ENCODE measurements around the gene ZNF575. TPM values are rescaled to one million over a fixed set of nuclear protein-coding genes. Genes with fewer than 3 reads are reported as not detected.

Gene ZNF575
- total RNA-seq, 4 donors from 2014 or later = 0.66 to 0.97 (median 0.82) TPM

DNA sequence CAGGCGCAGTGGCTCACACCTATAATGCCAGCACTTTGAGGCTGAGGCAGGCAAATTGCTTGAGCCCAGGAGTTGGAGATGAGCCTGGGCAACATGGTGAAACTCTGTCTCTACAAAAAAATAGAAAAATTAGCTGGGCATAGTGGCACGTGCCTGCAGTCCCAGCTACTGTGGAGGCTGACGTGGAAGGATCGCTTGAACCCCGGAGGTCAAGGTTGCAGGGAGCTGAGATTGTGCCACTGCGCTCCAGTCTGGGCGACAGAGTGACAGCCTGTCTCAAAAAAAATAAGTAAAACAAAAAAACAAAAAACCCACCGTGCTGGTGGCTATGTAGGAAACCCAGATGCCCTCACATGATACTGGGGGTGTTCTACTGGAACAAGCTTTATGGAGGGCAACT is 44.8 kb upstream of the ZNF575 start:
- Histone ChIP-seq H3K9me3 (no peaks in the 10 kb centered on the region), H3K4me3 (no peak overlapping the region), H3K4me1 (no peaks in the 10 kb centered on the region), H3K36me3 (peaks cover 0 to 23% (median 0%) of the 10 kb centered on the region in 4 donors), H3K27ac (replicated peaks in 1 of 4) (no peak overlapping the region), H3K27me3 (no peaks in the 10 kb centered on the region)
- DNase-seq (ENCODE audit: extremely low spot score) = no peak
- WGBS = 91% methylated on average over 8 of the region's 8 CpGs
- intact Hi-C loops (cut with DNase I) = no loop called here
- no peak for TF ChIP-seq POLR2A (IDR thresholded peaks at IDR 0.05; ENCODE audit: low read depth)
- no peak for TF ChIP-seq CTCF (IDR thresholded peaks at IDR 0.05)
- TF ChIP-seq EP300 (IDR thresholded peaks at IDR 0.05) = no peak
- no peak for TF ChIP-seq POLR2AphosphoS5 (IDR thresholded peaks at IDR 0.05)

GRCh38 chr19:43489310-43489709 is 43.7 kb upstream of the ZNF575 start:
- no peak for TF ChIP-seq EP300 (IDR thresholded peaks at IDR 0.05)
- no peak for TF ChIP-seq CTCF (IDR thresholded peaks at IDR 0.05)
- TF ChIP-seq POLR2A (IDR thresholded peaks at IDR 0.05; ENCODE audit: low read depth) = no peak
- no peak for TF ChIP-seq POLR2AphosphoS5 (IDR thresholded peaks at IDR 0.05)
- WGBS = 66% methylated on average over 5 of the region's 5 CpGs
- intact Hi-C loops (cut with DNase I) = no loop called here

GRCh38 chr19:43489979-43490599 is 42.9 kb upstream of the ZNF575 start:
- 91% methylated on average over 7 of the region's 7 CpGs for WGBS
- H3K27ac ChIP-seq (replicated peaks in 1 of 4) = no peak overlapping the region
- peaks cover 1 to 36% (median 8%) of the 10 kb centered on the region in 4 donors for H3K36me3 ChIP-seq
- H3K9me3 ChIP-seq = no peaks in the 10 kb centered on the region
- no peak for DNase-seq (ENCODE audit: extremely low spot score)
- no peaks in the 10 kb centered on the region for H3K27me3 ChIP-seq
- H3K4me3 ChIP-seq = no peak overlapping the region
- no peaks in the 10 kb centered on the region for H3K4me1 ChIP-seq
- intact Hi-C loops (cut with DNase I) = no loop called here
- TF ChIP-seq EP300 (IDR thresholded peaks at IDR 0.05) (no peak), POLR2AphosphoS5 (IDR thresholded peaks at IDR 0.05) (no peak), POLR2A (IDR thresholded peaks at IDR 0.05; ENCODE audit: low read depth) (no peak), CTCF (IDR thresholded peaks at IDR 0.05) (no peak)

More at GRCh38 chr19:43489310-43489709, 43.7 kb upstream of the ZNF575 start:
- no peak overlapping the region for H3K27ac ChIP-seq (replicated peaks in 1 of 4)
- DNase-seq (ENCODE audit: extremely low spot score) = no peak
- no peaks in the 10 kb centered on the region for H3K27me3 ChIP-seq
- no peak overlapping the region for H3K4me3 ChIP-seq
- H3K9me3 ChIP-seq = no peaks in the 10 kb centered on the region
- H3K4me1 ChIP-seq = no peaks in the 10 kb centered on the region
- H3K36me3 ChIP-seq = peaks cover 0 to 29% (median 2%) of the 10 kb centered on the region in 4 donors

DNA sequence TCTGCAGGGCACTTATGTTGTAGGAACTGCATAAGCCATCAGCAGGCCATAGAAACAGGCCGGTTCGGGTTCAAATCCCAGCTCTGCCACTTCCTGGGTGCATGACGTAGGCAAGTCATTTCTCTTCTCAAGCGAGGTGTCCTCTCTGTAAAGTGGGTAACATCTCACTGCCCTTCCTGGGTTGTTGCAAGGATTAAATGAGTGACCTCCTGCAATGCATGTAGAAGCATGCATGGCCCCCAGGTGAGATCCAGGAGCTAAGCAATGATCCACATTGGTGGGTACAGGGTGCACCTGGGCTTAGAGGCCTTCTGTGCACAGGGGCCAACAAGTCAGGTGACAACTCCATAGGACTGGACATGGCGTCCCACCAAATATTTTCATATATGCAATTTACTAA is 42.2 kb upstream of the ZNF575 start:
- Histone ChIP-seq H3K4me1 (no peaks in the 10 kb centered on the region), H3K9me3 (no peaks in the 10 kb centered on the region), H3K36me3 (peaks cover 7 to 41% (median 15%) of the 10 kb centered on the region in 4 donors), H3K27ac (replicated peaks in 1 of 4) (no peak overlapping the region), H3K4me3 (no peak overlapping the region), H3K27me3 (no peaks in the 10 kb centered on the region)
- WGBS = 90% methylated on average over 2 of the region's 5 CpGs
- no peak for TF ChIP-seq POLR2AphosphoS5 (IDR thresholded peaks at IDR 0.05)
- no peak for TF ChIP-seq EP300 (IDR thresholded peaks at IDR 0.05)
- no peak for TF ChIP-seq CTCF (IDR thresholded peaks at IDR 0.05)
- no peak for TF ChIP-seq POLR2A (IDR thresholded peaks at IDR 0.05; ENCODE audit: low read depth)
- no peak for DNase-seq (ENCODE audit: extremely low spot score)
- intact Hi-C loops (cut with DNase I) = no loop called here

DNA sequence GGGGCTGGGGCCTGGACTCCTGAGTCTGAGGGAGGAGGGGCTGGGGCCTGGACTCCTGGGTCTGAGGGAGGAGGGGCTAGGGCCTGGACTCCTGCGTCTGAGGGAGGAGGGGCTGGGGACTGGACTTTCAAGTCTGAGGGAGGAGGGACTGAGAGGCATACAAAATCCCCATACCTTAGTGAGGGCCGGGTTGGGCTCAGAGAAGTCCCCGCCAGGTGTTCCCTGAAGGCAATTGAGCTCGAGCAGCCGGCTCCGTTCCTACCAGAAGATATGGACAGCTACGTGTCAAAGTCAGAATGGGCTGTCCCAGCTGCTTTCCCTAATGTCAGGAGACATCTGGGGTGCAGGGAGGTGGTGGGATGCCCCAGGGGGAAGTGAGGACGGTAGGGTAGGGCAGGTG is 37.9 kb upstream of the ZNF575 start:
- WGBS = 59% methylated on average over 4 of the region's 8 CpGs
- TF ChIP-seq POLR2AphosphoS5 (IDR thresholded peaks at IDR 0.05) (no peak), EP300 (IDR thresholded peaks at IDR 0.05) (no peak), CTCF (IDR thresholded peaks at IDR 0.05) (no peak), POLR2A (IDR thresholded peaks at IDR 0.05; ENCODE audit: low read depth) (no peak)
- Histone ChIP-seq H3K36me3 (peaks cover 7 to 62% (median 35%) of the 10 kb centered on the region in 4 donors), H3K4me3 (no peak overlapping the region), H3K4me1 (peaks cover 0 to 10% (median 0%) of the 10 kb centered on the region in 4 donors), H3K27me3 (no peaks in the 10 kb centered on the region), H3K27ac (replicated peaks in 1 of 4) (no peak overlapping the region), H3K9me3 (no peaks in the 10 kb centered on the region)
- intact Hi-C loops (cut with DNase I) = no loop called here
- DNase-seq (ENCODE audit: extremely low spot score) = no peak
